OCI-LY7 (cell line): Measurements from ENCODE around the gene MS4A6A.

ENCODE experiments used
- CTCF ChIP-seq: fragments of 200-600 bp; sonication (generic); conservative IDR thresholded peaks from 2 replicates; pipeline ENCODE4 v1.5.1; 2014; ENCODE audit warnings: mild to moderate bottlenecking, antibody characterized with exemption, low read length, moderate library complexity, mixed read lengths
- EZH2phosphoT487 ChIP-seq: fragments of 200-600 bp; sonication (generic); IDR thresholded peaks from 2 replicates; pipeline ENCODE4 v1.6.1; 2018; ENCODE audit warnings: low read depth, borderline replicate concordance, mild to moderate bottlenecking, mixed run types, antibody characterized with exemption, low read length, moderate library complexity, mixed read lengths

- TF ChIP-seq CTCF: no peak
- TF ChIP-seq EZH2phosphoT487: no peak
These were observed 23.6 kb downstream of the MS4A6A start for GRCh38 chr11:60159284-60159683.
